HepG2 (cell line): ENCODE results near the gene ADAMTS4. TPM values are rescaled to one million over a fixed set of nuclear protein-coding genes. Genes with fewer than 3 reads are reported as not detected.
A peak's percentile ranks its signal among the peaks of the same experiment; 100 is the strongest.

Experiments used
- CHD2 ChIP-seq: IDR thresholded peaks from 2 replicates; pipeline ENCODE4 v1.6.1; 2011; ENCODE audit warnings: low read depth, low read length, improper control_type of control experiment
- DNMT3B ChIP-seq: conservative IDR thresholded peaks from 2 replicates; pipeline ENCODE4 v1.6.1; 2016; ENCODE audit warnings: missing biosample characterization, control low read depth
- ELF3 ChIP-seq: IDR thresholded peaks from 2 replicates; pipeline ENCODE4 v1.6.1; 2016; ENCODE audit warnings: missing genetic modification reagents, missing compliant biosample characterization
- JUN ChIP-seq: sonication (generic); formaldehyde crosslinking; IDR thresholded peaks from 2 replicates; pipeline ENCODE4 v1.4.0; 2020; ENCODE audit warnings: mild to moderate bottlenecking, missing genetic modification reagents
- MBNL3 ChIP-seq: fragments of 250-450 bp; sonication (Bioruptor Pico); conservative IDR thresholded peaks from 2 replicates; pipeline ENCODE4 v1.8.0; 2022; ENCODE audit warnings: mild to moderate bottlenecking, inconsistent platforms
- RFXAP ChIP-seq: sonication (generic); formaldehyde crosslinking; IDR thresholded peaks from 2 replicates; pipeline ENCODE4 v1.4.0; 2020; ENCODE audit warnings: missing genetic modification reagents, borderline replicate concordance
- TARDBP ChIP-seq: sonication (generic); formaldehyde crosslinking; IDR thresholded peaks from 2 replicates; pipeline ENCODE4 v1.8.0; 2022; ENCODE audit warnings: mild to moderate bottlenecking, missing genetic modification reagents
- TCF12 ChIP-seq, 2 experiments: fragments of 450-650 bp in 1 of 2; sonication (generic) in 1 of 2; formaldehyde crosslinking in 1 of 2; IDR thresholded peaks; 2 replicates each; pipeline versions ENCODE4 v1.6.1 to v1.8.0; 2017 to 2022; ENCODE audit warnings: antibody characterized with exemption in 1 of 2, mild to moderate bottlenecking in 1 of 2, missing genetic modification reagents in 1 of 2, moderate library complexity in 1 of 2
- ZBTB20 ChIP-seq: sonication (generic); formaldehyde crosslinking; IDR thresholded peaks from 2 replicates; pipeline ENCODE4 v1.8.1; 2023; ENCODE audit warnings: missing genetic modification reagents, low read depth, mild to moderate bottlenecking, borderline replicate concordance
- ZNF264 ChIP-seq: sonication (generic); formaldehyde crosslinking; IDR thresholded peaks from 2 replicates; pipeline ENCODE4 v1.4.0; 2020; ENCODE audit warnings: missing genetic modification reagents
- ZNF317 ChIP-seq: sonication (generic); formaldehyde crosslinking; IDR thresholded peaks from 2 replicates; pipeline ENCODE4 v1.5.0; 2020; ENCODE audit warnings: mild to moderate bottlenecking, missing genetic modification reagents
- ZNF431 ChIP-seq: sonication (generic); formaldehyde crosslinking; IDR thresholded peaks from 2 replicates; pipeline ENCODE4 v1.9.0; 2022; ENCODE audit warnings: missing genetic modification reagents, low read depth, mild to moderate bottlenecking, borderline replicate concordance
- ZNF451 ChIP-seq: sonication (generic); formaldehyde crosslinking; IDR thresholded peaks from 2 replicates; pipeline ENCODE4 v1.5.0; 2020; ENCODE audit warnings: mild to moderate bottlenecking, missing genetic modification reagents
- ZNF790 ChIP-seq: sonication (generic); formaldehyde crosslinking; IDR thresholded peaks from 2 replicates; pipeline ENCODE4 v1.8.0; 2022; ENCODE audit warnings: missing genetic modification reagents, mild to moderate bottlenecking, borderline replicate concordance
- polyA plus RNA-seq, 8 experiments: library from polyadenylated mRNA; depleted of rRNA in 3 of 8; stranded (reverse) in 7 of 8; unstranded in 1 of 8; fragments of >200 nt; fragmentation: Illumina TruSeq in 4 of 8; extraction: Trizol in 4 of 8; gene quantifications; 2 replicates each; pipeline versions ENCODE4 v1.2.1 to v1.2.3, GENCODE V29; 2011 to 2016; ENCODE audit warnings: low read depth in 4 of 8, missing spikeins in 1 of 8, mixed read lengths in 1 of 8; ENCODE audit not compliant: insufficient read depth in 1 of 8
- total RNA-seq, 5 experiments: library from RNA; depleted of rRNA; stranded (reverse); fragments of >200 nt; fragmentation: Illumina TruSeq; extraction: Trizol; gene quantifications; 2 replicates each; pipeline ENCODE4 v1.2.3, GENCODE V29; 2016; ENCODE audit warnings: low read depth in 1 of 5
- TF ChIP-seq, protein P1 (sequence below): sonication (generic); formaldehyde crosslinking; IDR thresholded peaks from 2 replicates; pipeline ENCODE4 v1.8.0; 2022; ENCODE audit warnings: missing genetic modification reagents, mild to moderate bottlenecking, moderate library complexity, borderline replicate concordance
- TF ChIP-seq, protein P2 (sequence below): IDR thresholded peaks from 2 replicates; pipeline ENCODE4 v1.6.1; 2012; ENCODE audit warnings: inconsistent platforms
- TF ChIP-seq, protein P3 (sequence below): sonication (generic); formaldehyde crosslinking; IDR thresholded peaks from 2 replicates; pipeline ENCODE4 v1.5.0; 2020; ENCODE audit warnings: missing genetic modification reagents, mild to moderate bottlenecking, borderline replicate concordance
- TF ChIP-seq, protein P4 (sequence below): sonication (generic); formaldehyde crosslinking; IDR thresholded peaks from 2 replicates; pipeline ENCODE4 v1.4.0; 2020; ENCODE audit warnings: mild to moderate bottlenecking, missing genetic modification reagents, borderline replicate concordance
- TF ChIP-seq, protein P5 (sequence below): sonication (generic); formaldehyde crosslinking; conservative IDR thresholded peaks from 2 replicates; pipeline ENCODE4 v1.4.0; 2020; ENCODE audit warnings: missing genetic modification reagents

Gene ADAMTS4
- total and polyA plus RNA-seq, 2 of the 13 experiments (the other 11 are each of a cell fraction or from before 2014, with no cell fraction given): 0.51 to 1.7 TPM

DNA sequence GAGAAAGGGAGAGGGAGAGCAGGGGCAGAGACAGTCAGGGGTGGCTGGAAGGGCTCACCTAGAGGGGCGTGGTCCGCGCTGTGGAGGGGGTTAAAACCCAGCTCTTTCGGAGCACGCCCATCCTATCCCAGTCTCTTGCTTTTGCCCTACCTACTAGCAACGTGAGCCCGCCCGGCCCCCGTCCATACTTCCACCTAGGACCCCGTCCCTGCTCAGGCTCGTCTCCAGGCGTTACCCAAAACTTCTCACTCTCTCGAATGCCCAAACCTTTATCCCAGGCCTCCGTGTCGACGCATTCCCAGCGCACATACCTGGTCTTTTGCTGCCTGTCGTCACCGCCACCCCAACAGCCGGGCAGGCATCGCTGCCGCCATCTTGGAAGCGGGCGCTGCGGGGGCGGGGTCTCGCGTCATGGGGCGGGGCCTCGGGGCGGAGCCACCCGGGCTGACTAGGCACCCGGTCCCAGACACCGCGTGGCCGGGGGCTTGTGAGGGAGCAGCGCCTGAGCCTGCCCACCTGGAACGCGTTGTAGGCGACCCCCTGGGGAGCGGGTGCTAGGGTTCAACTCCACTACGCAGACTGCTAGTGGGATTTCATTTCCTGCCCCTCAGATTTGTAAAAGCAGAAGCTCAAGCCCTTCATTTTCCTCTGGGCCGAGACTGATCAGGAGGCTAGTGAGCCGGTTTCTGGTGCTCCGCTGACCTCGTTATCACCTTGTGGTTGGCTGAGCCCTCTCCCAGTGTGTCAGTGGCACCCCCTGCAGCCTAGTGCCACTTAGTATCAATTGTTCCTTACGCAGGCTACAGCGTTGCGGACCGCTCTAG is 21.5 kb downstream of the ADAMTS4 start, which contains the start of gene B4GALT3 (continued):
- no peak; the same call in 1 of the 2 replicates for TF ChIP-seq RFXAP
- TF ChIP-seq CHD2: no peak
- TF ChIP-seq DNMT3B (CRISPR knock-in tag): peak; percentile 57; the same call in 1 of the 2 replicates
- TF ChIP-seq, protein P1, sequence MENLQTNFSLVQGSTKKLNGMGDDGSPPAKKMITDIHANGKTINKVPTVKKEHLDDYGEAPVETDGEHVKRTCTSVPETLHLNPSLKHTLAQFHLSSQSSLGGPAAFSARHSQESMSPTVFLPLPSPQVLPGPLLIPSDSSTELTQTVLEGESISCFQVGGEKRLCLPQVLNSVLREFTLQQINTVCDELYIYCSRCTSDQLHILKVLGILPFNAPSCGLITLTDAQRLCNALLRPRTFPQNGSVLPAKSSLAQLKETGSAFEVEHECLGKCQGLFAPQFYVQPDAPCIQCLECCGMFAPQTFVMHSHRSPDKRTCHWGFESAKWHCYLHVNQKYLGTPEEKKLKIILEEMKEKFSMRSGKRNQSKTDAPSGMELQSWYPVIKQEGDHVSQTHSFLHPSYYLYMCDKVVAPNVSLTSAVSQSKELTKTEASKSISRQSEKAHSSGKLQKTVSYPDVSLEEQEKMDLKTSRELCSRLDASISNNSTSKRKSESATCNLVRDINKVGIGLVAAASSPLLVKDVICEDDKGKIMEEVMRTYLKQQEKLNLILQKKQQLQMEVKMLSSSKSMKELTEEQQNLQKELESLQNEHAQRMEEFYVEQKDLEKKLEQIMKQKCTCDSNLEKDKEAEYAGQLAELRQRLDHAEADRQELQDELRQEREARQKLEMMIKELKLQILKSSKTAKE (CRISPR knock-in tag): 0 out of 2 replicates have a peak, but pooled peaks have one; percentile 33
- TF ChIP-seq, protein P2, sequence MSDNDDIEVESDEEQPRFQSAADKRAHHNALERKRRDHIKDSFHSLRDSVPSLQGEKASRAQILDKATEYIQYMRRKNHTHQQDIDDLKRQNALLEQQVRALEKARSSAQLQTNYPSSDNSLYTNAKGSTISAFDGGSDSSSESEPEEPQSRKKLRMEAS: peak; percentile 97
- TF ChIP-seq, protein P3, sequence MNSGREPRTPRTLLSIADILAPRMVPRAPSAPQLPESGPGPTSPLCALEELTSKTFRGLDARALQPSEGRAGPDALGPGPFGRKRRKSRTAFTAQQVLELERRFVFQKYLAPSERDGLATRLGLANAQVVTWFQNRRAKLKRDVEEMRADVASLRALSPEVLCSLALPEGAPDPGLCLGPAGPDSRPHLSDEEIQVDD (CRISPR knock-in tag): no peak
- peak; percentile 57; the same call in 1 of the 2 replicates for TF ChIP-seq TARDBP (CRISPR knock-in tag)
- TF ChIP-seq ZNF790: 0 out of 2 replicates have a peak, but pooled peaks have one; percentile 27
- TF ChIP-seq ZNF451 (CRISPR knock-in tag): no peak
- TF ChIP-seq ELF3 (CRISPR knock-in tag): 0 out of 2 replicates have a peak, but pooled peaks have one; percentile 33
- TF ChIP-seq ZBTB20 (CRISPR knock-in tag): peak; percentile 83; the same call in 1 of the 2 replicates
- no peak for TF ChIP-seq TCF12 (IDR thresholded peaks at IDR 0.05)
- TF ChIP-seq TCF12 (CRISPR knock-in tag; IDR thresholded peaks at IDR 0.05): 0 out of 2 replicates have a peak, but pooled peaks have one; percentile 53
- TF ChIP-seq, protein P4, sequence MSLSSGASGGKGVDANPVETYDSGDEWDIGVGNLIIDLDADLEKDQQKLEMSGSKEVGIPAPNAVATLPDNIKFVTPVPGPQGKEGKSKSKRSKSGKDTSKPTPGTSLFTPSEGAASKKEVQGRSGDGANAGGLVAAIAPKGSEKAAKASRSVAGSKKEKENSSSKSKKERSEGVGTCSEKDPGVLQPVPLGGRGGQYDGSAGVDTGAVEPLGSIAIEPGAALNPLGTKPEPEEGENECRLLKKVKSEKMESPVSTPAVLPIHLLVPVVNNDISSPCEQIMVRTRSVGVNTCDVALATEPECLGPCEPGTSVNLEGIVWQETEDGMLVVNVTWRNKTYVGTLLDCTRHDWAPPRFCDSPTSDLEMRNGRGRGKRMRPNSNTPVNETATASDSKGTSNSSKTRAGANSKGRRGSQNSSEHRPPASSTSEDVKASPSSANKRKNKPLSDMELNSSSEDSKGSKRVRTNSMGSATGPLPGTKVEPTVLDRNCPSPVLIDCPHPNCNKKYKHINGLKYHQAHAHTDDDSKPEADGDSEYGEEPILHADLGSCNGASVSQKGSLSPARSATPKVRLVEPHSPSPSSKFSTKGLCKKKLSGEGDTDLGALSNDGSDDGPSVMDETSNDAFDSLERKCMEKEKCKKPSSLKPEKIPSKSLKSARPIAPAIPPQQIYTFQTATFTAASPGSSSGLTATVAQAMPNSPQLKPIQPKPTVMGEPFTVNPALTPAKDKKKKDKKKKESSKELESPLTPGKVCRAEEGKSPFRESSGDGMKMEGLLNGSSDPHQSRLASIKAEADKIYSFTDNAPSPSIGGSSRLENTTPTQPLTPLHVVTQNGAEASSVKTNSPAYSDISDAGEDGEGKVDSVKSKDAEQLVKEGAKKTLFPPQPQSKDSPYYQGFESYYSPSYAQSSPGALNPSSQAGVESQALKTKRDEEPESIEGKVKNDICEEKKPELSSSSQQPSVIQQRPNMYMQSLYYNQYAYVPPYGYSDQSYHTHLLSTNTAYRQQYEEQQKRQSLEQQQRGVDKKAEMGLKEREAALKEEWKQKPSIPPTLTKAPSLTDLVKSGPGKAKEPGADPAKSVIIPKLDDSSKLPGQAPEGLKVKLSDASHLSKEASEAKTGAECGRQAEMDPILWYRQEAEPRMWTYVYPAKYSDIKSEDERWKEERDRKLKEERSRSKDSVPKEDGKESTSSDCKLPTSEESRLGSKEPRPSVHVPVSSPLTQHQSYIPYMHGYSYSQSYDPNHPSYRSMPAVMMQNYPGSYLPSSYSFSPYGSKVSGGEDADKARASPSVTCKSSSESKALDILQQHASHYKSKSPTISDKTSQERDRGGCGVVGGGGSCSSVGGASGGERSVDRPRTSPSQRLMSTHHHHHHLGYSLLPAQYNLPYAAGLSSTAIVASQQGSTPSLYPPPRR: peak; percentile 42; the same call in 1 of the 2 replicates
- no peak; the same call in 1 of the 2 replicates for TF ChIP-seq ZNF431 (CRISPR knock-in tag)
- TF ChIP-seq, protein P5, sequence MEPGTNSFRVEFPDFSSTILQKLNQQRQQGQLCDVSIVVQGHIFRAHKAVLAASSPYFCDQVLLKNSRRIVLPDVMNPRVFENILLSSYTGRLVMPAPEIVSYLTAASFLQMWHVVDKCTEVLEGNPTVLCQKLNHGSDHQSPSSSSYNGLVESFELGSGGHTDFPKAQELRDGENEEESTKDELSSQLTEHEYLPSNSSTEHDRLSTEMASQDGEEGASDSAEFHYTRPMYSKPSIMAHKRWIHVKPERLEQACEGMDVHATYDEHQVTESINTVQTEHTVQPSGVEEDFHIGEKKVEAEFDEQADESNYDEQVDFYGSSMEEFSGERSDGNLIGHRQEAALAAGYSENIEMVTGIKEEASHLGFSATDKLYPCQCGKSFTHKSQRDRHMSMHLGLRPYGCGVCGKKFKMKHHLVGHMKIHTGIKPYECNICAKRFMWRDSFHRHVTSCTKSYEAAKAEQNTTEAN (CRISPR knock-in tag): 0 out of 2 replicates have a peak, but pooled peaks have one; percentile 45
- TF ChIP-seq ZNF264: peak; percentile 99
- TF ChIP-seq ZNF317 (CRISPR knock-in tag): peak; percentile 91
- TF ChIP-seq JUN: peak; percentile 55
- TF ChIP-seq MBNL3 (CRISPR knock-in tag): no peak
